Gastroesophageal sphincter (tissue), 4 donors: Measurements from ENCODE around the gene DNPH1. TPM values are rescaled to one million over a fixed set of nuclear protein-coding genes. Genes with fewer than 3 reads are reported as not detected.

Source experiments
- ATAC-seq: fragments of 150-250 bp; one replicate; pipeline ENCODE4 v1.9.1; 2016; ENCODE audit warnings: mild to moderate bottlenecking, moderate library complexity
- H3K27ac ChIP-seq, 4 donors: fragments of 200-600 bp; sonication (generic) in 3 of 4; 1 replicate in 3 of 4; 2 replicates in 1 of 4; pipeline ENCODE4 v1.5.1; 2016 to 2019
- H3K27me3 ChIP-seq: fragments of 200-600 bp; sonication (generic); one replicate; pipeline ENCODE4 v1.5.1; 2019
- H3K36me3 ChIP-seq, 2 donors: fragments of 200-600 bp; sonication (generic); one replicate each; pipeline ENCODE4 v1.5.1; 2019; ENCODE audit warnings: control low read depth in 1 of 2
- H3K4me1 ChIP-seq, 3 donors: fragments of 200-600 bp; sonication (generic); 1 replicate in 2 of 3; 2 replicates in 1 of 3; pipeline ENCODE4 v1.5.1; 2016 to 2019; ENCODE audit warnings: control low read depth in 2 of 3
- H3K4me3 ChIP-seq, 2 donors: fragments of 200-600 bp; sonication (generic); one replicate each; pipeline ENCODE4 v1.5.1; 2019; ENCODE audit warnings: mild to moderate bottlenecking in 1 of 2, moderate library complexity in 1 of 2
- H3K9me3 ChIP-seq, 3 donors: fragments of 200-600 bp; sonication (generic); one replicate each; pipeline ENCODE4 v1.5.1; 2017 to 2019; ENCODE audit warnings: control low read depth in 2 of 3
- EP300 ChIP-seq: sonication (generic); formaldehyde crosslinking; IDR thresholded peaks from one replicate; pipeline ENCODE4 v1.6.1; 2017; ENCODE audit warnings: antibody characterized with exemption, mild to moderate bottlenecking
- POLR2A ChIP-seq, 2 donors: fragments of 450-650 bp; IDR thresholded peaks; one replicate each; pipeline ENCODE4 v1.6.1; 2017; ENCODE audit warnings: antibody characterized with exemption in 2 of 2, mild to moderate bottlenecking in 2 of 2, moderate library complexity in 1 of 2
- POLR2AphosphoS5 ChIP-seq: sonication (generic); formaldehyde crosslinking; IDR thresholded peaks from one replicate; pipeline ENCODE4 v1.6.1; 2017; ENCODE audit warnings: antibody characterized with exemption
- WGBS, 2 donors: methylation state at CpG; one replicate each; pipeline ENCODE4 v1.1.5; 2018; ENCODE audit warnings: low coverage in 1 of 2; 5-methylcytosine and 5-hydroxymethylcytosine counted together
- total RNA-seq, 4 donors: library from RNA; depleted of rRNA; stranded (reverse); fragments of >200 nt; gene quantifications; one replicate each; pipeline ENCODE4 v1.1.0, GENCODE V29; 2016
- TF ChIP-seq, protein P1 (sequence below), 4 experiments: fragments of 200-600 bp in 2 of 4; fragments of 450-650 bp in 2 of 4; sonication (generic) in 1 of 4; IDR thresholded peaks; one replicate each; pipeline ENCODE4 v1.5.1; 2017 to 2019; ENCODE audit warnings: antibody characterized with exemption in 4 of 4, mild to moderate bottlenecking in 2 of 4, moderate library complexity in 2 of 4

The DNPH1 gene
- total RNA-seq, 4 donors from 2014 or later: 66.5 to 95.0 (median 86.6) TPM

DNA sequence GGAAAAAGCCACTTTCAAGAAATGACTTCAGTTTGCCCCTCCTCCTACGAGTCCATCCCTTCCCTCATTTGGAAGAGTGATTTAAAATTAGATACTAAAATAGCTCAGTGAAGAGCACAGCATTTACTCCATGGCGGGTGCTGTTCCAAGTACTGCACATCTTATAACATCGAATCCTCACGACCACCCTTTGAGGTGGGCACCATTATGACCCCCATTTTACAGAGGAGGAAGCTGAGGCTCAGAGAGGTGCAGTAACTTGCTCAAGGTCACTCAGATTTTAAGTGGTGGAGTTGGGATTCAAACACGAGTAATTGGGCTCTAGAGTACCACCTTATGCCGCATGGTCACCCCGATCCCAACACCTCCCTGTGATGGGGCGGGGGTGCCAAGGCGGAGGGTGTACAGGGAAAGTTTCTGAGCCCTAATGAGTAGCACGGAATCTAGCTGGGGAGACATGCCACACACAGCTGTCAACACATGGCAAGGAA is 39.5 kb upstream of the DNPH1 start:
- H3K27ac ChIP-seq: peak overlapping the region in 3 of 4 donors; percentile 79 to 80 (median 80)
- no peak for ATAC-seq

DNA sequence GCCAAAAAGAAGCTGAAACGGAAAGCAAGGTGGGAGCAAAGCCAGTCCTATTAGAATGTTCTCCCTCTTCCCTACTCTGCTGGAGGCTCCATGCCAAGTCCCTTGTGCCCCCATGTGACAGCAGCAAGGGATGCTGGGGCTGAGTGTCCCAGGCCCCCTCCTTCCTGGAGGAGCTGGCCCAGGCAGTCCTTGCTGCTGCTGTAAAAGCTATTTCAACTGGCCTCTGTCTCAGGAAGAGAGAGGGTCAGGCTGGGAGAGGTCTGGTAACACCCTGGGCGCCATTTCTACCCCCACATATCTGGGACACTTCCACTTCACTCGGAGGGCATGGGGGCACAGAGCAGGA is 39.0 kb upstream of the DNPH1 start:
- no CpG with 5 or more reads among the region's 3 CpGs for WGBS, 2 donors

More for the DNA sequence above, 39.5 kb upstream of the DNPH1 start:
- Histone ChIP-seq H3K36me3 (no peaks in the 10 kb centered on the region), H3K9me3 (no peaks in the 10 kb centered on the region), H3K4me3 (peak overlapping the region in 1 of 2 donors; percentile 48), H3K4me1 (peaks cover 0 to 34% (median 15%) of the 10 kb centered on the region in 3 donors), H3K27me3 (peaks cover 3% of the 10 kb centered on the region)
- 40 to 60% methylated on average over 3 to 5 of the region's 10 CpGs for WGBS, 2 donors
- TF ChIP-seq, protein P1, sequence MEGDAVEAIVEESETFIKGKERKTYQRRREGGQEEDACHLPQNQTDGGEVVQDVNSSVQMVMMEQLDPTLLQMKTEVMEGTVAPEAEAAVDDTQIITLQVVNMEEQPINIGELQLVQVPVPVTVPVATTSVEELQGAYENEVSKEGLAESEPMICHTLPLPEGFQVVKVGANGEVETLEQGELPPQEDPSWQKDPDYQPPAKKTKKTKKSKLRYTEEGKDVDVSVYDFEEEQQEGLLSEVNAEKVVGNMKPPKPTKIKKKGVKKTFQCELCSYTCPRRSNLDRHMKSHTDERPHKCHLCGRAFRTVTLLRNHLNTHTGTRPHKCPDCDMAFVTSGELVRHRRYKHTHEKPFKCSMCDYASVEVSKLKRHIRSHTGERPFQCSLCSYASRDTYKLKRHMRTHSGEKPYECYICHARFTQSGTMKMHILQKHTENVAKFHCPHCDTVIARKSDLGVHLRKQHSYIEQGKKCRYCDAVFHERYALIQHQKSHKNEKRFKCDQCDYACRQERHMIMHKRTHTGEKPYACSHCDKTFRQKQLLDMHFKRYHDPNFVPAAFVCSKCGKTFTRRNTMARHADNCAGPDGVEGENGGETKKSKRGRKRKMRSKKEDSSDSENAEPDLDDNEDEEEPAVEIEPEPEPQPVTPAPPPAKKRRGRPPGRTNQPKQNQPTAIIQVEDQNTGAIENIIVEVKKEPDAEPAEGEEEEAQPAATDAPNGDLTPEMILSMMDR (IDR thresholded peaks at IDR 0.05): no peak
- TF ChIP-seq EP300 (no peak), POLR2A (IDR thresholded peaks at IDR 0.05) (no peak), POLR2AphosphoS5 (no peak)

DNA sequence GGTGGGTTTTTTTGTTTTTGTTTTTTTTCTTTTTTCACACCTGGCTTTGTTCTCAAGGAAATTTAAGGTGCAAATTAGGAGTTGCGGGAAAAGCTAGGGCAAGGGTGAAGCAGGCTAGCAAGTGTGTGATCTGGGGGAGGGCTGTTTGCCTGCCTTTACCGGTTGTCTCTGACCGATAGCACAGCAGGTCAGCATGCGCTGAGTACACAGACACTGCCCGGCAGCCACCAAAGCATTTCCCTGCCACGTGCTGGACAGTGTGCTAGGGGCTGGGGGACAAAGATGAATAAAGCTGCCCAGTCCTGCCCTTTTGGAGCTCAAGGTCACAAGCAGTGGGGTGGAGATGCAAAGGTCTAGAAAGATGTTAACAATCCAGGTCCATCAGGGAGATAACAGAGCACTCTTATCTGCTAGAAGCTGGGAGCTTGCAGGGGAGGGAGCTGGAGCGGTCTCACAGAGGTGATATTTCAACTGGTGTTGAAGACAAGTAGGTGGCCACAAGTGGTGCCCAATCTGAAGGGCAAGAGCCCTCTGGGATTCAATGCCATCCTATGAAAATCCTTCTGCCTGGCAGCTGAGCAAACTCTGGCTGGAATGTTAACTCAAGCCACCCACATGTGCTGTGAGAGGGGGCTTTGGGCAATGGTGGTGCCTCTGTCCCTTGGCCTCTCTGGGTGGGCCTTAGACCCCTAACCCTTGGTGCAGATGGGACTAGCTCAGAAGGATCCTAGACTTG is 38.5 kb upstream of the DNPH1 start:
- no peaks in the 10 kb centered on the region for H3K27me3 ChIP-seq
- 72 to 84% methylated on average over 3 to 7 of the region's 7 CpGs for WGBS, 2 donors
- no peaks in the 10 kb centered on the region for H3K36me3 ChIP-seq
- ATAC-seq: no peak
- peak overlapping the region in 3 of 4 donors; percentile 79 to 80 (median 80) for H3K27ac ChIP-seq
- no peak overlapping the region for H3K4me3 ChIP-seq
- no peaks in the 10 kb centered on the region for H3K9me3 ChIP-seq
- peaks cover 0 to 34% (median 15%) of the 10 kb centered on the region in 3 donors for H3K4me1 ChIP-seq
- TF ChIP-seq POLR2AphosphoS5 (no peak), EP300 (no peak), POLR2A (IDR thresholded peaks at IDR 0.05) (no peak)
- TF ChIP-seq, protein P1 (IDR thresholded peaks at IDR 0.05): no peak

More for the DNA sequence above, 39.0 kb upstream of the DNPH1 start:
- H3K36me3 ChIP-seq: no peaks in the 10 kb centered on the region
- H3K4me1 ChIP-seq: peaks cover 0 to 34% (median 15%) of the 10 kb centered on the region in 3 donors
- H3K9me3 ChIP-seq: no peaks in the 10 kb centered on the region
- H3K27me3 ChIP-seq: no peaks in the 10 kb centered on the region
- peak overlapping the region in 3 of 4 donors; percentile 79 to 80 (median 80) for H3K27ac ChIP-seq
- TF ChIP-seq POLR2AphosphoS5: no peak
- TF ChIP-seq, protein P1 (IDR thresholded peaks at IDR 0.05): no peak
- no peak for TF ChIP-seq EP300
- no peak for TF ChIP-seq POLR2A (IDR thresholded peaks at IDR 0.05)
- ATAC-seq: no peak
- no peak overlapping the region for H3K4me3 ChIP-seq

DNA sequence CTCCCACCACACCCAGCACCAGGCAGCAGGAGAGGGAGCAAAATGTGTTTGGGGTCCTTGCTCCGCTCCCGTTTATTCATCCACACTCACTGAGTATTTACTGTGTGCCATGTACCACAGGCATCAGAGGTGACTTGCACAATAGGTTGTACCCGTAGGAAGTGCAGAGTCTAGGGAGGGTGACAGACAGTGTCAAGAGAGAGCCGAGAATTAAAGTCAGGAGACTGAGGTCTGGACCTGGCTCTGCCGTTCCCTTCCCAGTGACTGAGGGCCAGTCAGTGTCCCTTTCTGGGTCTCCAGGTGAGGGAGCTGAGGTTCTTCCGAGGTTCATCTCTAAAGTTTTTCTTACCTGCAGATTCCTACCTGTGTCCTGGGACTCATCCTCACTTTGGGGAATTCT is 36.3 kb upstream of the DNPH1 start:
- H3K36me3 ChIP-seq: no peaks in the 10 kb centered on the region
- TF ChIP-seq EP300: no peak
- WGBS, 2 donors: 84 to 92% methylated on average over 5 to 6 of the region's 6 CpGs
- ATAC-seq: no peak
- no peaks in the 10 kb centered on the region for H3K27me3 ChIP-seq
- H3K4me1 ChIP-seq: peaks cover 0 to 31% (median 15%) of the 10 kb centered on the region in 3 donors
- H3K4me3 ChIP-seq: no peak overlapping the region
- no peaks in the 10 kb centered on the region for H3K9me3 ChIP-seq
- H3K27ac ChIP-seq: no peak overlapping the region

DNA sequence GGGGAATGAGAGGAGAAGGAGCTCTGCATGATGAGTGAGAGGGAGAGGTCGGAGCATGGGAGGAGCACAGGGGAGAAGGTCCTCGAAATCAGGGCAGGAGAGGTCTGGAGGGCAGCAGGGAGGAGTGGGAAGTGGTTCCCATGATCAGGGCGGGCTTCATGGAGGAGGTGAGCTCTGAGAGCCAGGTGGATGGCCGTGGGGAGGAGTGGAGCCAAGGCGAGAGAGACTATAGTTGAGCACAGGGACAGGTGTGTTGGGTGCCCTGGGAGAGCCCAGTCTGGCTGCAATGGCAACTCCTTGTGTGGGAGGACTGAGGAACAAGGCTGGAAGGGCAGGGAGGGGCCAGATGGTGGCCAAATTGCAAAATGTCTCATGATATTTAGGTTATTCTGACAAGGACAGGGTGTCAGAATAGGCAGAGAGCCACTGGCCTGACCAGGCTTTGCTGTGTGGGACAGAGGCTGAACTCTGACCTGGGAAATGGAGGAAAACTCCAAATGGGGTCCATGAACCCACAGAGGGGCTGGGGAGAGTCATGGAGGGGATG is 35.4 kb upstream of the DNPH1 start:
- no peaks in the 10 kb centered on the region for H3K9me3 ChIP-seq
- peaks cover 2% of the 10 kb centered on the region for H3K27me3 ChIP-seq
- WGBS, 2 donors: 77 to 83% methylated on average over 3 to 5 of the region's 5 CpGs
- H3K4me3 ChIP-seq: no peak overlapping the region
- no peak overlapping the region for H3K27ac ChIP-seq
- peaks cover 0 to 22% (median 9%) of the 10 kb centered on the region in 3 donors for H3K4me1 ChIP-seq
- no peaks in the 10 kb centered on the region for H3K36me3 ChIP-seq
- TF ChIP-seq POLR2A (IDR thresholded peaks at IDR 0.05) (no peak), POLR2AphosphoS5 (no peak), EP300 (no peak)
- TF ChIP-seq, protein P1 (IDR thresholded peaks at IDR 0.05): no peak
- no peak for ATAC-seq
